Measurements from ENCODE around the gene NKX1-1.

DNA sequence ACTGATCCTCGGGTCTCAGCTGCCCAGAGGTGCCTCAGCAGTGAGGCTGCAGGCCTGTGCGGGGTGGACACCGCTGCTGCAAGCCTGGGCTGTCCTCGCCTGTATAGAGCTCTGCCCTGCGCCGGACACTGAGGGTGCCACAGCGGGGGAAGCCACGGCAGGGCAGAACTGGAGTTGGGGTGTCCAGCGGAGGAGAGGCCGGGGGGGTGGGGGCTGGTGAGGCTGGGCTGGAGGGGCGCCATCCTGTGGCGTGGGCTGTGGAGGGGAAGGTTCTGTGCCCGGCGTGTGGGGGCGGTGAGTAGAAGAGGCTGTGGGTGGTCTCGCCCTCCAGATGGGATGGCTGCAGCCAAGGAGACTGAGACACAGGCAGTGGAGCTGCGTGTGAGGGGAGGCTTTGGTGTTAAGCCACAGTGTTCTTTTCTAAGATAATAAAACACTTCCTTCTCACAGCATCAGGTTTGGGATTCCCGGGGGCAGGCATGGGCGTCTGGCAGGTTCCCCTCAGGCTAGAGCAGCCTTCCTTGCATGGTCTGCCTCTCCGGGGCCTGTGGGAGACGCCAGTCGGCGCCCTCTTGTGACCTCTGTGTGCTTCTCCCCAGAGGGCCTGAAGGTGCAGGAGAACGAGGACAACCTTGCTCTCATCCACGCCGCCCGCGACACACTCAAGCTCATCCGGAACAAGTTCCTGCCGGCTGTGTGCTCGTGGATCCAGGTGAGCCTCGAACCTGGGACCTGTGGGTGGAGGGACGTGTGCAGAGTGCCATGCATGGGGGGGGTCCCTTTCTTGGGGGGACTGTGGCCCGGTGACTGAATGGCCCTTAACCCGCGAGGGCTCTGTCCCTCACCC, 51.9 kb downstream of the NKX1-1 start:
- TF ChIP-seq, protein P1, sequence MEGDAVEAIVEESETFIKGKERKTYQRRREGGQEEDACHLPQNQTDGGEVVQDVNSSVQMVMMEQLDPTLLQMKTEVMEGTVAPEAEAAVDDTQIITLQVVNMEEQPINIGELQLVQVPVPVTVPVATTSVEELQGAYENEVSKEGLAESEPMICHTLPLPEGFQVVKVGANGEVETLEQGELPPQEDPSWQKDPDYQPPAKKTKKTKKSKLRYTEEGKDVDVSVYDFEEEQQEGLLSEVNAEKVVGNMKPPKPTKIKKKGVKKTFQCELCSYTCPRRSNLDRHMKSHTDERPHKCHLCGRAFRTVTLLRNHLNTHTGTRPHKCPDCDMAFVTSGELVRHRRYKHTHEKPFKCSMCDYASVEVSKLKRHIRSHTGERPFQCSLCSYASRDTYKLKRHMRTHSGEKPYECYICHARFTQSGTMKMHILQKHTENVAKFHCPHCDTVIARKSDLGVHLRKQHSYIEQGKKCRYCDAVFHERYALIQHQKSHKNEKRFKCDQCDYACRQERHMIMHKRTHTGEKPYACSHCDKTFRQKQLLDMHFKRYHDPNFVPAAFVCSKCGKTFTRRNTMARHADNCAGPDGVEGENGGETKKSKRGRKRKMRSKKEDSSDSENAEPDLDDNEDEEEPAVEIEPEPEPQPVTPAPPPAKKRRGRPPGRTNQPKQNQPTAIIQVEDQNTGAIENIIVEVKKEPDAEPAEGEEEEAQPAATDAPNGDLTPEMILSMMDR (IDR thresholded peaks at IDR 0.05), result no peak
- TF ChIP-seq POLR2A (IDR thresholded peaks at IDR 0.05), result no peak
